ENCODE data around the gene GPX2.

DNA sequence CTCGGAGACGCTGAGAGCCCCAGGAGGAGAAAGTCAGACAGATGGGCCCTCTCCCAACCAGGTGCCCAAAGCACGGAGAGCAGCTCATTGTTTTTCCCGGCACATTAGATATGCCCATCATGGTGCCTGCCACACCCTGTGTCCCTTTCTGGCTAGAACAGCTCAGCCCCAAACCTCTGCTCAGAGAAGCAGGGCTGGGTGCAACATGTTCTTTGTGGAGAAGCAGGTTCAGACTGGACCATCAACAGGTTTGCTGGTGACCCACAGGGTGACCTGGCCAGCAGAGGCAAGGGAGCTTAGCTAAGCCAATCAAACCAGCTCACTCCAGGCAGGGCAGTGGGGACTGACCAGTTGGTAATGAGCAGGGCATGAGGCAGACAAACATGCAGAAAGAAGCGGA is 16.2 kb upstream of the GPX2 start:
- TF ChIP-seq POLR2AphosphoS5 (IDR thresholded peaks at IDR 0.05; ENCODE audit: low read depth): no peak
- TF ChIP-seq, protein P1, sequence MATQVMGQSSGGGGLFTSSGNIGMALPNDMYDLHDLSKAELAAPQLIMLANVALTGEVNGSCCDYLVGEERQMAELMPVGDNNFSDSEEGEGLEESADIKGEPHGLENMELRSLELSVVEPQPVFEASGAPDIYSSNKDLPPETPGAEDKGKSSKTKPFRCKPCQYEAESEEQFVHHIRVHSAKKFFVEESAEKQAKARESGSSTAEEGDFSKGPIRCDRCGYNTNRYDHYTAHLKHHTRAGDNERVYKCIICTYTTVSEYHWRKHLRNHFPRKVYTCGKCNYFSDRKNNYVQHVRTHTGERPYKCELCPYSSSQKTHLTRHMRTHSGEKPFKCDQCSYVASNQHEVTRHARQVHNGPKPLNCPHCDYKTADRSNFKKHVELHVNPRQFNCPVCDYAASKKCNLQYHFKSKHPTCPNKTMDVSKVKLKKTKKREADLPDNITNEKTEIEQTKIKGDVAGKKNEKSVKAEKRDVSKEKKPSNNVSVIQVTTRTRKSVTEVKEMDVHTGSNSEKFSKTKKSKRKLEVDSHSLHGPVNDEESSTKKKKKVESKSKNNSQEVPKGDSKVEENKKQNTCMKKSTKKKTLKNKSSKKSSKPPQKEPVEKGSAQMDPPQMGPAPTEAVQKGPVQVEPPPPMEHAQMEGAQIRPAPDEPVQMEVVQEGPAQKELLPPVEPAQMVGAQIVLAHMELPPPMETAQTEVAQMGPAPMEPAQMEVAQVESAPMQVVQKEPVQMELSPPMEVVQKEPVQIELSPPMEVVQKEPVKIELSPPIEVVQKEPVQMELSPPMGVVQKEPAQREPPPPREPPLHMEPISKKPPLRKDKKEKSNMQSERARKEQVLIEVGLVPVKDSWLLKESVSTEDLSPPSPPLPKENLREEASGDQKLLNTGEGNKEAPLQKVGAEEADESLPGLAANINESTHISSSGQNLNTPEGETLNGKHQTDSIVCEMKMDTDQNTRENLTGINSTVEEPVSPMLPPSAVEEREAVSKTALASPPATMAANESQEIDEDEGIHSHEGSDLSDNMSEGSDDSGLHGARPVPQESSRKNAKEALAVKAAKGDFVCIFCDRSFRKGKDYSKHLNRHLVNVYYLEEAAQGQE (IDR thresholded peaks at IDR 0.05; ENCODE audit: insufficient replicate concordance, low read depth): no peak
- TF ChIP-seq, protein P2, sequence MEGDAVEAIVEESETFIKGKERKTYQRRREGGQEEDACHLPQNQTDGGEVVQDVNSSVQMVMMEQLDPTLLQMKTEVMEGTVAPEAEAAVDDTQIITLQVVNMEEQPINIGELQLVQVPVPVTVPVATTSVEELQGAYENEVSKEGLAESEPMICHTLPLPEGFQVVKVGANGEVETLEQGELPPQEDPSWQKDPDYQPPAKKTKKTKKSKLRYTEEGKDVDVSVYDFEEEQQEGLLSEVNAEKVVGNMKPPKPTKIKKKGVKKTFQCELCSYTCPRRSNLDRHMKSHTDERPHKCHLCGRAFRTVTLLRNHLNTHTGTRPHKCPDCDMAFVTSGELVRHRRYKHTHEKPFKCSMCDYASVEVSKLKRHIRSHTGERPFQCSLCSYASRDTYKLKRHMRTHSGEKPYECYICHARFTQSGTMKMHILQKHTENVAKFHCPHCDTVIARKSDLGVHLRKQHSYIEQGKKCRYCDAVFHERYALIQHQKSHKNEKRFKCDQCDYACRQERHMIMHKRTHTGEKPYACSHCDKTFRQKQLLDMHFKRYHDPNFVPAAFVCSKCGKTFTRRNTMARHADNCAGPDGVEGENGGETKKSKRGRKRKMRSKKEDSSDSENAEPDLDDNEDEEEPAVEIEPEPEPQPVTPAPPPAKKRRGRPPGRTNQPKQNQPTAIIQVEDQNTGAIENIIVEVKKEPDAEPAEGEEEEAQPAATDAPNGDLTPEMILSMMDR (IDR thresholded peaks at IDR 0.05; ENCODE audit: insufficient read depth, low read length): no peak
- TF ChIP-seq GABPA (IDR thresholded peaks at IDR 0.05; ENCODE audit: low read depth): no peak

Measured in HL-60 (cell line).